ENCODE data around the gene SPEN.

DNA sequence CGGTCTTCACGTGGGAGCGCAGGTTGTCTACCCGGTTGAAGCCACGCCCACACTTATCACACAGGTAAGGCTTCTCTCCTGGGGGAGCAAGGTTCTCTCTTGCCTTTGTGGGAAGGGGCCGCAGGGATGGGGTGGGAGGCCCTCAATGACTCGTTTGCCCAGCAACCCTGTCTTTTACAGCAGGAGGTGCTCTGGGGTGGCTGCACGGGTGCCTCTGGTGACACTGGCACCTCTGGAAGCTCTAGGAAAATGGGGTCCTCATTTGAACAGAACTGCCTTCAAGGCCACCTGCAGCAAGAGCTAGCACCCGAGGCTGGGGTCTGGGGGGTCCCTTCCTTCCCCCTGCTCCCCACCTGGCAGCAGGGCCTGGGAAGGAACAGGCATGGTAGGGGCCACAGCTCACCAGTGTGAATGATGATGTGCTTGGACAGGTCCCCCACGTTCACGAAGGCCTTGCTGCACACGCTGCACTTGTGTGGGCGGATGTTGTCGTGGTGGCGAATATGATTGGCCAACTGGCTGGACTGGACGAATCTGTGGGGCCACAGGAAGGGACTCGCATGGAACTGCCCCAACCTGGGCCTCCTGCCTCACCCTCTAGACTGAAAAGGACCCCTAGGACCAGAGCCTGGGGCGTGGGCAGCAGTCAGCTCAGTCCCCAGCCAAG, 95.3 kb downstream of the SPEN start:
- TF ChIP-seq CTCF (IDR thresholded peaks at IDR 0.05; ENCODE audit: low read depth, low read length, poor library complexity, severe bottlenecking) (no peak), EZH2phosphoT487 (IDR thresholded peaks at IDR 0.05; ENCODE audit: borderline replicate concordance, low read length) (no peak)

Measured in DOHH2 (cell line).